HFF-Myc (cell line): ENCODE data around the gene WSCD2.

Source experiments
- DNase-seq: peaks from one replicate; pipeline ENCODE4 v3.0.0-alpha.2; 2011; ENCODE audit warnings: low read depth; ENCODE audit errors: extremely low read depth
- H3K4me3 ChIP-seq: replicated peaks from 2 replicates; pipeline ENCODE4 v1.5.1; 2011; ENCODE audit warnings: low read depth, mild to moderate bottlenecking, control low read depth, low read length
- TF ChIP-seq, protein P1 (sequence below): IDR thresholded peaks from 2 replicates; pipeline ENCODE4 v1.5.1; 2012; ENCODE audit warnings: mild to moderate bottlenecking, low read depth, low read length, control low read depth; ENCODE audit errors: missing control alignments

WSCD2 gene

DNA sequence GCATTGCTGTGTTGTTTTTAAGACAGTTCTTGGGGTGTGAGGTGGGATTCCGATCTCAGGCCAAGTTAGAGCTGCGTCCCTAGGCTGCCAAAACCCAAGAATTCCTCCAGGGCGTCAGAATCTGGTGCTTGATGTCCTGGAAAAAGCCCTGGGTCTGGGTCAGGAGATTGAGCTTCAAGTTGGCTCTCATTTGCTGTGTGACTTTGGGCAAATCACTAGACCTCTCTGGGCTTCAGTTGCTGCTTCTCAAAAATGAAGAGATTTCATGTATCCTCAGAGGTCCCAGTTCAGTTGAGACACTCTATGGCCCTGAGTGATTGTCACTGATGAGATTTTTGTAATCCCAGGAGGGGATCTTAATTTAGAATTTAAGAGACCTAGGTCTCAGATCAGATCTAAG lies 1.9 kb downstream of the WSCD2 start:
- TF ChIP-seq, protein P1, sequence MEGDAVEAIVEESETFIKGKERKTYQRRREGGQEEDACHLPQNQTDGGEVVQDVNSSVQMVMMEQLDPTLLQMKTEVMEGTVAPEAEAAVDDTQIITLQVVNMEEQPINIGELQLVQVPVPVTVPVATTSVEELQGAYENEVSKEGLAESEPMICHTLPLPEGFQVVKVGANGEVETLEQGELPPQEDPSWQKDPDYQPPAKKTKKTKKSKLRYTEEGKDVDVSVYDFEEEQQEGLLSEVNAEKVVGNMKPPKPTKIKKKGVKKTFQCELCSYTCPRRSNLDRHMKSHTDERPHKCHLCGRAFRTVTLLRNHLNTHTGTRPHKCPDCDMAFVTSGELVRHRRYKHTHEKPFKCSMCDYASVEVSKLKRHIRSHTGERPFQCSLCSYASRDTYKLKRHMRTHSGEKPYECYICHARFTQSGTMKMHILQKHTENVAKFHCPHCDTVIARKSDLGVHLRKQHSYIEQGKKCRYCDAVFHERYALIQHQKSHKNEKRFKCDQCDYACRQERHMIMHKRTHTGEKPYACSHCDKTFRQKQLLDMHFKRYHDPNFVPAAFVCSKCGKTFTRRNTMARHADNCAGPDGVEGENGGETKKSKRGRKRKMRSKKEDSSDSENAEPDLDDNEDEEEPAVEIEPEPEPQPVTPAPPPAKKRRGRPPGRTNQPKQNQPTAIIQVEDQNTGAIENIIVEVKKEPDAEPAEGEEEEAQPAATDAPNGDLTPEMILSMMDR = no peak
- no peak overlapping the region for H3K4me3 ChIP-seq
- DNase-seq = no peak

DNA sequence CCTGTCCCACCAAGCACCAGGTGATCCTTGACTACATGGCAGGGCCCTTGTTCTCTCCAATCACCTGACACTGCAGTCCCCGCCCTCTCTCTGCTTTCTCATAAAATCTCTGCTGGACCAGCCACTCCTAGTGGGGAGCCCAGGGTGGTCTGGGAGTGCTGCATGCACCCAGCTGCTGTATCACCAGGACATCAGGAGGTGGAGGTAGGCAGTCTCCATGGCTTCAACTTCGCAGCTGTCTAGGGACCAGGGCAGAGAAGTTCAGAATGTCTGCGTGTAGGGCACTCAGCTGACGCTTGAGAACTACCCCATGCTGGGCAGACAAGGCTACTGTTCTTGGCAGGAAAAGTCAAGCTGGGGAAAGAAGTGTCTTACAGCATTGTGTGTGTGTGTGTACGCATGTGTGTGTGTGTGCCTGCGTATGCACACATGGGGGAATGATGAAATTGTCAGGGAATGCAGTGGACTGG lies 2.6 kb downstream of the WSCD2 start:
- no peak overlapping the region for H3K4me3 ChIP-seq
- no peak for DNase-seq
- TF ChIP-seq, protein P1 = no peak

DNA sequence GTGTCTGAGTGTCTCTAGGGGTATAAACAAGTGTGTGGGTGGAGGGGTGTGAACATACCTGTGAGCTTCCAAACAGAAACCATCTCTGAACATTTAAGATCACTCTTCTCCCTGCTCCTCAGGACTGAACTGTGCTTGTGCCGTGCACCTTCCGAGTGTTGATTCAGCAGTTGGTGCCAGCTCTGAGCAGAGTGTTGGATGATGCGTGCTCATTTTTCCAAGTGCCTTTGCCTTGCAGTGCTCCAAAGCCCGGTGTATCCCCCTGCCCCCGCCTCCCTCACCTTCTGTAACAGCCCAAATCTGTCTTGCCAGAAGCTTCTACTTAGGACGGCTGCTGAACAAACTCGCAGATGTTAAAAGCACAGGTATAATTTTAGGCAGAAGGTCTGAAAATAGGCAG lies 4.4 kb downstream of the WSCD2 start:
- DNase-seq = no peak
- TF ChIP-seq, protein P1 = no peak
- H3K4me3 ChIP-seq = no peak overlapping the region

DNA sequence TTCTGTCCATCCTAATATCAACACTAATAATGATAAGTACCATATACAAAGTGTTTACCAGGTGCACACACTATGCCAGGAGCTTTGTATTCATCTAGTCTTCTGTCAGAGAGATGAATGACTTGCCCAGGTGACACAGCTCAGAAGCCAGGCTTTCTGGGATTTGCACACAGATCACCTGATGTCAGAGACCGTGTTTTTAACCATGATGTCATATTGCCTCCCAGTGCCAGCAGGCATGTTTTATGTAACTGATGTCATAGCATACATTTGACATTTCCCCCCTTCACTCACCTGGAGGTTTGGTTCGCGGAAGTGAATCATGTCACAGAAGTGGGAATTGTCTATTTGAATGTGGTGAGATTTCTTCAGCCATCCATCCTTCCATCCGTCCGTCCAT lies 5.7 kb downstream of the WSCD2 start:
- no peak for DNase-seq
- TF ChIP-seq, protein P1 = no peak

DNA sequence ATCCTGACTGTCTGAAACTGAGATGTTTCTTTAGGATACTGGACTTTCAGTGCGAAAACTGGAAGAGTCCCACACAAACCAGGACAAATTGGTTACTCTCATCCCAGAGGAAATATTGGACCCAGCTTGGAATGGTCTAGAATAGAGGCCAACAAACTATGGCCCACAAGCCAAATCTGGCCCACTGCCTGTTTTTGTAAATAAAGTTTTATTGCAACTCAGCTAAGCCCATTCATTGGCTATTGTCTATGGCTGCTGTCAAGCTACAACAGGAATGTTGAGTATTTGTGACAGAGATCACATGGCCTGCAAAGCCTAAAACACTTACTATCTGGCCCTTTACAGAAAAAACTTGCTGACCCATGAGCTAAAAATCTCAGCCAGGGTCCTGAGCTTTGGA lies 6.5 kb downstream of the WSCD2 start:
- no peak overlapping the region for H3K4me3 ChIP-seq
- no peak for DNase-seq
- TF ChIP-seq, protein P1 = no peak

More for the DNA sequence above, 5.7 kb downstream of the WSCD2 start:
- H3K4me3 ChIP-seq = no peak overlapping the region

DNA sequence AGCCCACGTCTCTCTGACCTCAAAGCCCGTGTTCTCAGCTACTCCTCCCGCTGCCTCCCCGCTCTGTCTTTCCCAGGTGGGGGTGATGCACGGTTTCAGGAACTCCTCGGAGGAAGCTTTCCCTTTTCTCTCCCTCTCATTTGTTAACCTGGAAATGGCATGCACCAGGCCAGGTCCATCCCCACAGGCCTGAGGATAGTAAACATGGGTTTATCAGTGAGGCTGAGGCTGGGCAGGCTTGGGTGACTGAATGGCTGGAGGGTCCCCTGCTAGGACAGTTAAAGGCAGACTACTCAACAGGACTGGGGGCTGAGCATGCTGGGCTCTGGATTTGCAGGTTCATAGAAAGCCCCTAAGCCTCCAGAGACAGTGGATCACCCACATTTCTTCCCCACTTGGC lies 7.6 kb downstream of the WSCD2 start:
- DNase-seq = no peak
- no peak overlapping the region for H3K4me3 ChIP-seq
- TF ChIP-seq, protein P1 = no peak

DNA sequence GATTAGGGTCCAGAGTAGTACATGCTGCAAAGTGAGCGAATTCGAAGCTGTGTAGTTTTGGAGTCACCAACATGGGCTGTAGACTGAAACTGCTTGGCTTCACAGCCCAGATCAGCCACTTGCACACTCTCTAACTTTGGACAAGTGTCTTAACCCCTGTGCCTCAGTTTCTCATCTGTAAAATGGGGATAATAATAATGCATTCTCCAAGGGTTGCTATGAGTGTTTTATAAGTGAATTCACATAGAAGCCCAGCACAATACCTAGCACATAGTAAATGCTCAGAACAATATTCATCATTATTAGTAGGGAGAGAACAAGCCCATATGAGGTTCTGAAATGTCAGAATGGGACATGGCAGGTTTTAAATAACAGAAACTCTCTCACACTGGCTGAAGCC lies 10.4 kb downstream of the WSCD2 start:
- TF ChIP-seq, protein P1 = no peak
- no peak for DNase-seq
- H3K4me3 ChIP-seq = no peak overlapping the region
